GM18519 (cell line): Measurements from ENCODE around the gene PLK5.
"Not testable (repeated sequence)": the region's sequence is repeated elsewhere in the genome, so short reads cannot be mapped to it uniquely, and the experiment has no call there.

Source experiments
- ATAC-seq: cut with Tn5 transposase; IDR thresholded peaks from one replicate; pipeline ENCODE4 v1.9.1; 2021; ENCODE audit warnings: mild to moderate bottlenecking, moderate library complexity; ENCODE audit not compliant: unreplicated experiment, low FRiP score

The PLK5 gene, protein sequence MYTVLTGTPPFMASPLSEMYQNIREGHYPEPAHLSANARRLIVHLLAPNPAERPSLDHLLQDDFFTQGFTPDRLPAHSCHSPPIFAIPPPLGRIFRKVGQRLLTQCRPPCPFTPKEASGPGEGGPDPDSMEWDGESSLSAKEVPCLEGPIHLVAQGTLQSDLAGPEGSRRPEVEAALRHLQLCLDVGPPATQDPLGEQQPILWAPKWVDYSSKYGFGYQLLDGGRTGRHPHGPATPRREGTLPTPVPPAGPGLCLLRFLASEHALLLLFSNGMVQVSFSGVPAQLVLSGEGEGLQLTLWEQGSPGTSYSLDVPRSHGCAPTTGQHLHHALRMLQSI

DNA sequence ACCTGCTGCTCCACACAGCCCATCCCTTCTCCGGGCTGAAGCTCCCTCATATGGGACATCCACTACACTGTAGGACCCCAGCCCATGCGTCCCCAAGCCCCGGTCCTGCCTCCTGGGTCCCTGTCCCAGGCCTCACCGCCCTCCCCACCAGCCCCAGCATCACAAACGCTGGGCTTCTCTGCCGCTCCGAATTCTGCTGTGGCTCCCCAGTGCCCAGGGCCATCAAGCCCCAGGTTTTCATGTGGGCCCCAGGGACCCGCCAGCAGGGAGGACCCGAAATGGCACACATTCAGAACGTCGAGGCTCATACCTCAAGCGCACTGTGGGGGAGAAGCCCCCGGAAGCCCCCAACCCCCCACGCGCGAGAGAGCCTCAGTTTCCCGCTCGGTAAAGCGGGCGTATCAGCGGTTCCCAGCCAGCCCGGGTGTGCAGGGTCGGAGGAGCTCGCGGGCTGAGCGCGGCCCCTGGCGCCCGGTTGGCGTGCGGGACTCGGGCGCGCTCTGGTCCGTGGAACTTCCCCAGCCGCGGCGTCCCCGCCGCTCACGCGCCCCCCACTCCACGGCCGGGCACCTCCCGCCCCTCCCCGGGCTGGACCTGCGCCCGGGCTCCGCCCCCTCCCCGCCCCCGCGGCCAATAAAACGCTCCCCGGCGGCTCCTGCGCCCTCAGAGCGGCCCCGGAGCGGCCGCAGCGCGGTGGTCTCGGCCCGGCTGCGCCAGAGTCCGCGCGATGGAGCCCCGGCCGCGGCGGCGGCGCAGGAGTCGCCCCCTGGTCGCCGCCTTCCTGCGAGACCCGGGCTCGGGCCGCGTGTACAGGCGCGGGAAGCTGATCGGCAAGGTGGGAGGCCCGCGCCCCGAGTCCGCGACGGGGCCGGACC lies at the start of gene PLK5:
Gene PLK5, plus strand, starts transcription at position 666 of the 875 bp plus-strand sequence. CDS start 2,920 bp downstream, outside the sequence.
- ATAC-seq, result no peak

DNA sequence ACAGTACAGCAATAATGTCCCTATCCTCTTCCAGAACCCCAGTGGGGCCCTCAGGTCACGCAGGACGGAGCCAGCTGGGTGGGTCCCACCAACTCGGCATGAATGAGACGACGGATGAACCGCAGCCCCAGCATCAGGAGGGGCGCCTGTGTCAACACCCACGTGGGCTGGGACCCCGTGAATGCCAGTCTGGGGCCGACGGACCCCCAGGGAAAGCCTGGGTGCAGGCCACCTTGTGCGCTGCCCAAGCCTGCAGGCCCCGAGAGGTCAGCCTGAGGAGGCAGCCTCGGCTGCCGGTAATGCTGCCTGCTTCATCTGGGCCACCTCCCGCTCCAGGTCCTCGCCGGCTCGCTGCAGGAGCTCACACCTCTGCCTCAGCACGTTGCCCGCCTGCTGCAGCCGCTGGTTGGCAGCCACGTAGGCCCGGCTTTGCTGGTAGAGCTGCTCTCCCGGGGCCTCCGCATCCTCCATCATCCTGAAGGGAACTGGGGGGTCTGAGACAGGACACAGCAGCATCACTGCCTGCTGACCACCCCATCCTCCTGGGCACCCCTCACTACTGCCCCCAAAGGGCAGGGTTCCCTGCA lies 49.0 kb upstream of the PLK5 start:
- ATAC-seq, result no peak

DNA sequence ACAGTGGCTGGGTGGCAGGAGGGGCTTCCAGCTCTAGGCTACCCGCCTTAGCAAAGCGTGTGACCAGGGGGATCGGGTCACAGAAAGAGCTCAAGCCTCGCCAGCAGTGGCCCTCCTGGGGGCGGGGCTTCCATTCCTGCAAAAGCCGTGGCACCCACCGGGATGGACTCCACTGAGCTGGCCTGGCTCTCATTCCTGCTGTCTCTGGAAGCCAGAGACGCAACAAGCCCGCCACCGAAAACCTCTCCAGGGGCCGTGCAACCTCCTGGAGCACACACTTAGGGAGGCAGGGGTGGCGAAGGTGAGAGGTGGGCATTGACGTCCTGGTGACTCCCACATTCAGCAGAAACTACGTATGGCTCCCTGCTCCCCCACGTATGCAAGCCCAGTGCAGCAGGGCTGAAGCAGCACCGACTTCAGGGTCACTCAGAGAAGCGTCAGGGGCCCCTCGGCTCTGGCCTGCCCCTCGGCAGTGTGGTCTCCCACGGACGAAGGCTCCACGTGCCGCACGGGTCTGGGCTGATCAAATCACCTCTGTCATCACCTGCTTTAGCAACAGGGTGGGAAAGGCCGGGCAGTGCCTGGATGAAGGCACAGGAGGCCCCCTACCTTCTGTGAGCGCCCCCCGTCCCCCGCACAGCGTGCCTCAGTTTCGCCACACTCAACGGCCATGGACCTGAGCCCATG lies 48.0 kb upstream of the PLK5 start:
- no peak for ATAC-seq

DNA sequence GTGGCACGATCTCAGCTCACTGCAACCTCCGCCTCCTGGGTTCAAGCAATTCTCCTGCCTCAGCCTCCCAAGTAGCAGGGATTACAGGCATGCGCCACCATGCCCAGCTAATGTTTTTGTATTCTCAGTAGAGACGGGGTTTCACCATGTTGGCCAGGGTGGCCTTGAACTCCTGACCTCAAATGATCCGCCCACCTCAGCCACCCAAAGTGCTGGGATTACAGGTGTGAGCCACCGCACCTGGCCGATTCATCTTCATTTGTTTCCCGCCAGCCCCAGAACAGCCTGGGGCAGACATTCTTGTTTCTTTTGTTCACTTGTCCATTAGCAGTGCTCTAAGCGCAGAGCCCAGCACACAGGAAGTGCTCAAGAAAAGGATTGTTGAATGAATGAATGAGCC lies 46.8 kb upstream of the PLK5 start:
- ATAC-seq, result not testable (repeated sequence)

DNA sequence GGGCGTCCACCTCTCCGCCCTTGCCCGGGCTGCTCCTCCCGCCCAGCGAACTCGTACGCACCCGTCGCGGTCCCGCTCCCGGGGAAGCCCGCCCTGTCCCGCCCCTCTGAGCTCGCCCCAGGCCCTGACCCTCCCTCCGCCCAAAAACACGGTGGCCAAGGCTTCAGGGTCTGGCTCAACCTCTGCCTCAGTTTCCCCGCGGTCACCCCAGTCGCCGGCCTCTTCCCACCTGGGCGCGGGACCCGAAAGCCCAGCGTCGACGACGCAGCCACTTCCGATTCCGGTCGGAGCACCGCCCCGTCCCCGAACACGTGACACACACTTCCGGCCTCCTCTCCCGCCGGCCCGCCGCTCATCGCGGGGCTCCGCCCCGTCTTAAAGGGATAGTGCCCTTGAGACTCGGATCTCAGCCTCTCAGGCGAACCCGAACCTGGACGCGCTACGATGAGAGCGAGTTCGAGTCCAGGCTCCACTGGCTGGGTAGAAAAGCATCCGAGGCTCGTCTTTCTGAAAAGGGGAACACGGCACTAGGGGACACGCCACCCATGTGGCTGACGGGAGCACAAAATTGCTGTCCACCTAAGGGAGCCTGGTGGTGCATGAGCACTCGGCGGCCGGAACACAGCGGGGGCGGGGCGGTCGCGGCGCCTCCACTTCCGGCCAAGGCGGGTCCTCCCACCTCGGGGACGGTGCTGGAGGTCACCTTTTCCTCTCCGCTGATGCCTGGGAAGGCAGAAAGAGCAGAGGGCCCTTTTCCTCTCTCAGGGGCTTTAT lies 44.8 kb upstream of the PLK5 start, which contains the start of gene C19orf25:
Gene C19orf25, minus strand, starts transcription at position 282 of the 774 bp plus-strand sequence. CDS start 312 bp downstream, outside the sequence.
- ATAC-seq, result peak; percentile 64

DNA sequence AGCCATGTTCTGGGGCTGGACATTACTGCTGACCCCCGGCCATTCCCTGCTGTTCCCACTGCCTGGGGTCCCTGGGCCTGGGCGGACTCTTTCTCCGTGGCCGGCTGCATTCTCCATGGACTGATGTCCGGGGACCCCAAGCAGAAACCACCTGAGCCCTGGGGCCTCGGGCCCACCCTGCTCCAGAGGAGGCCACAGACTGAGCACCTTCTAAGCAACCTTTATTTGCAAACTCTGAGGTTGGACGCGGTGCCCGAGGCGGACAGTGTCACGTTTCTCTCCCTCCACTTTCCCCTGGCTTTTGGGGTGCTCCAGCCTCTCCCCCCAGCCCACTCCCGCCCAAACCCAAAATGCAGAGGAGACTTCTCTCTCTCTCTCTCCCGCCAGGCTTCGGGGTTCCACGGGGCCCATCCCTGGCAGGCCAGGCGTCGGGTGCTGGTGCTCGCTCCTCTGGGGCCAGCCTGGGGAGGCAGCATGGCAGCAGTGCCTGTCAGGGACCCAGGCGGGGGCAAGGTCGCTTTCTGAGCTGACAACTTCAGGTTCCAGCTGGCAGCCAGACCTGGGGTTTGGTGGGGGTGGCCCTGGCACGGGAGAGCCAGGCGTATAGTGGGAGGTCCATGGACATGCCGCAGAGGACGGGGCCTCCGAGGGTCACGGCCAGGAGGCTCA lies 42.5 kb upstream of the PLK5 start:
- ATAC-seq, result no peak

DNA sequence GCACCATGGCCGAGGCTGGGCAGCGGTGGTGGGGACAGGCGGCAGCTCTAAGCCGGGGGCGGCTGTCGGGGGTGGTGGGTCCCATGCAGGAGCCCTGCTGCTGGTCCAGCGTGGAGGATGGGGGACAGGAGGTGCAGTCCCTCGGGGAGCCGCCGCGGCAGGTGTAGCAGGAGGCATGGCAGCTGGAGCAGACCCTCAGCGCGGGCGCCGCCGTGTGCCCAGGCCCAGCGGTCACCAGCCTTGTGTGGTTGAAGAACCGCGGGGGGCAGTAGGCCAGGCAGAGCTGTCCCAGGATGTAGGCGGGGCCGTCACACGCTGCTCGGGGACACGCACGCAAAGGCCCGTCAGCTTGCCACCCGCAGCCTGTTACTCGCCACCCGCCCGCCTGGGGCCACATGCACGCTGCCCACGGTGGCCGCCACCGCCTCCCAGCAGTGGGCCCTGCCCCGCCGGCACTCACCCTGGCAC lies 42.0 kb upstream of the PLK5 start:
- ATAC-seq, result no peak

DNA sequence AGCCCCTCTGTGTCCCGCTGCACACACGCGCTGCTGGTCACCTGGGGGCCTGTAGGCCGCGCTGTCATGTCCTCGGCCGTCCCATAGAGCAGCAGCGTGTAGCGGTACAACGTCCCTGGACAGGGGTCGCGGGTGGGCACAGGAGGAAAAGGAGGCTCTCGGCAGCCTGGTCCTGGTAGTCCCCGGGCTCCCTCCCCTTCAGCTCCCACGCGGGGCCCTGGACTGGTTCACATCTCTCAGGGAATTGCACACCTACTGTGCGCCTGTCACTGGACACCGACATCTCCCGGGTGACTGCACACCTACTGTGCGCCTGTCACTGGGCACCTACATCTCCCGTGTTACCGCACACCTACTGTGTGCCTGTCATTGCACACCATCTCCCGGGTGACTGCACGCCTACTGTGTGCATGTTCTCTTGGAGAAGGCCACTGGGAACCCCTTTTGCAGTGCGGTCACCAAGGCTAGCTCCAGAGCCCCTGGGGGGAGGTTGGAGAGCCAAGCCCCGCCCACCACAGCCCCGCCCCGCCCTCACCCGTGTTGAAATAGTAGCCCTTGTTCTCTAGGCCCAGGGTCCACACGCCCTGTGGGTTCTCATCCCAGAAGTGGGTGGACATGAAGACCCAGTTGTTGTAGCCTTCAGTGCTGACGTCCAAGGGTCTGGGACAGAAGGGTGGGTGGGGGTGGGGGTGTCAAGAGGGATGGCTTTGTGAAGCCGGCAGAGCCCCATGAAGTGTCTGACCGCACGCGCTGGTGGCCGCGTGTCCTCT lies 41.3 kb upstream of the PLK5 start:
- ATAC-seq, result no peak

DNA sequence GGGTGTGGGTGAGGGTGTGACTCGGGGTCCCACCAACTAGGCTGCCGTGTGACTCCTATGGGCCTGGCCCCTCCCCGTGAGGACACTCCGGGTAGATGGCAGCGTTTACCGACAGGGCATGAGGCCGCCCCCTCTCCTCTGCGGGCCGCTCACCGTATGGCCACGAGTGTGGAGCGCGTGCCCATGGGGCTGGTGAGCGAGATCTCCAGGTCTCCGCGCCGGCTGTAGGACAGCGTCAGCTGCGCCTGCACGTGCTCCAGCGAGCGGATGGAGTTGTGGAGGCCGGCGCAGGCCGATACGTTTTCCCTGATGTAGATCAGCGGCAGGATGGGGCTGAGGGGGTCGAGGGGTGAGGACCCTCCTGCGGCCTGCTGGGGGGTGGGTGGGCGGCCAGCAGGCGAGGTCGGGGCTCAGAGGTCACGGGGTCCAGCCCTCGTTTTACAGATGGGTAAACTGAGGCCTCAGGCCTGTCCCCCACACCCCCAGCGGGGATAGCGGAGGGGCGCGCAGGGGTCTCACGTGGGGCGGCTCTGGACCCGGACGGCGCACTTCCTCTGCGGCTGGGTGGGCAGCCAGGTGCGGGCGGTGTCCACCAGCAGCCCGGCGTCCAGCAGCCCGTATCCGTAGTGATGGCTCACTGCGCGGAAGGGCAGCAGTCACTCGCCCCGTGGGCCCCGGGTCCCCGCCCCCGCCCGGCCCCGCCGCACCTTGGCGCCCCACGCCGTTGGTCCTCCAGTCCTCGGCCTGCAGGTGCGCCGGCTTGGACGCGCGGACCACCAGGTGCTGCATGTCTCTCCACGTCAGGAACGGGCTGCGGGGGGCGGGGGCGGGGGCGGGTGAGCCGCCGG lies 40.5 kb upstream of the PLK5 start:
- ATAC-seq, result no peak

DNA sequence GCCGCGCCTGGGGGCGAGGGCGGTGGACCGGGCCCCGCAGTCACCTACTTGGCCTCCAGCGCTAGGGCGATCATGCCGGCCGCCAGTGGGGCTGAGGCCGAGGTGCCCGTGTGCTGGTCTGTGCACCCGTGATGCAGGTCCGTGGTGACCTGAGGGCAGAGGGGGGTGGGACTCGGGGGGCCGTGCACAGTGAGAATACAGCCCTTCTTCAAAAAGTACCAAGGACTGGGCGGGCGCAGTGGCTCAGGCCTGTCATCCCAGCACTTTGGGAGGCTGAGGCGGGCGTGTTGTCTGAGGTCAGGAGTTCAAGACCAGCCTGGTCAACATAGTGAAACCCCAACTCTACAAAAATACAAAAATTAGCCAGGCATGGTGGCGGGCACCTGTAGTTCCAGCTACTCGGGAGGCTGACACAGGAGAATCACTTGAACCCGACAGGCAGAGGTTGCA lies 39.9 kb upstream of the PLK5 start:
- no peak for ATAC-seq

DNA sequence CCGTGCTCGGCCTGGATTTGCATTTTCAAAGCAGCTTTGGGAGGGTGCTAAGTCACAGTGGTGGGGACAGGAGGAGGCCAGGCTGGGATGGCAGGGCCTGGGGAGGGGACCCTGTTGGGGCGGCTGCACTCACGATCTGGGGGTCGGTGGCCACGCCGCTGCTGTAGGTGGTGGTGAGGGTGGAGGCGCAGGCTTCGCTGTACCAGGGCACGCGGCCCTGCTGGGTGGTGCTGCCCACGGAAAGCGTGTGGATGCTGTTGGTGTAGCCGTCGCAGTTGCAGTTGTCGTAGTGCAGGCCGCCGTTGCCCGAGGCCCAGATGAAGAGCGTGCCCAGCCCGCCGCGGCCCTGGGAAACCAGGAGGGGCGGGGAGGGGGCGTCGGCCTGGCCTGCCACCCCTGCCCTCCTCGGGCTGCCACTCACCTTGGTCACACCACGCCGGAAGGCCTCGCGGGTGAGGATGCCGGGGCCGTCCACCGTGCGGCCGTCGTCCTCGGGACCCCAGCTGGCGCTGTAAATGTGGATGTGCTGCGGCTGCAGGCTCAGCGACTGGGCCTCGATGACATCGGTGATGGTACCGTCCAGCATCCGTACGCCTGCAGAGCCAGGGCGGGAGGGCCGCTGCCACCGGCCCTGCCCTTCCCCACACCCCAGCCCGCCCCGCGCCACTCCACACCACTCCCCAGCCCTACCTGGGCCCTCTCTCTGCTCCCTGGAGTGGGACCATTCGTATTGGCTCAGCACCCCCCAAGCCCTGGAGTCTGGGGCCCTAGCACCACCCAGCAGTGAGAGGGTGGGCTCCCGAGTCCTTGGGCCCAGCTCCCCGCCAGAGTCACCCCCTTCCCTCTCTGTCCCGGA lies 36.9 kb upstream of the PLK5 start:
- no peak for ATAC-seq

DNA sequence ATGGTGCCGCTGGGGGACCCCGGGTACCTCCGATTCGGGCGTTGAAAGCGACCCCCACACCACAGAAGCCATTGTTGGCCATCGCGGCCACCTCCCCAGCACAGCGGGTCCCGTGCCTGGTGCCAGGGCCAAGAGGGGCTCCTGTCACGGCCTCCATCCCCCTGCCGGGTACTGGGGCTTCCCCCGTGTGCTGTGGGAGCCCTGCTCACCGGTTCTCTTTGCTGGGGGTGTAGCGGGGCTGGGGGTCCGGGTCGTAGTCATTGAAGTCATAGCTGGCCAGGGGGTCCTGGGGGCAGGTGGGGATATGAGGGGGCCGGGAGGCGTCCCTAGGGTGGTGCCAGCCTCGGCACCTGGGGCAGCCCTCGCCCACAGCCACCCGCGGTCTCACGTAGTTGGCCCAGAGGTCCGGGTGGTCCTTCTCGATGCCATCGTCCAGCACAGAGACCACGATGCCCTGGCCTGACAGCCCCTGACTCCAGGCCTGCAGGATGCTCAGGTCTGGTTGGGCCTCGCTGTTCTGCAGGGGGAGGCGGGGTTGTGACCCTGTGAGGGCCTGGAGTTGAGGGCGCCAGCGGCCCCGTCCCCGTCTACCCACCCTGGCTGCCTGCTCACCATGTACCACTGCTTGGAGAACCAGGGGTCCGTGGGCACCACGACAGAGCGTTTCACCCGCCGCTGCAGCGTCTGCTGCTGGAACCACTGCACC lies 36.1 kb upstream of the PLK5 start:
- no peak for ATAC-seq

DNA sequence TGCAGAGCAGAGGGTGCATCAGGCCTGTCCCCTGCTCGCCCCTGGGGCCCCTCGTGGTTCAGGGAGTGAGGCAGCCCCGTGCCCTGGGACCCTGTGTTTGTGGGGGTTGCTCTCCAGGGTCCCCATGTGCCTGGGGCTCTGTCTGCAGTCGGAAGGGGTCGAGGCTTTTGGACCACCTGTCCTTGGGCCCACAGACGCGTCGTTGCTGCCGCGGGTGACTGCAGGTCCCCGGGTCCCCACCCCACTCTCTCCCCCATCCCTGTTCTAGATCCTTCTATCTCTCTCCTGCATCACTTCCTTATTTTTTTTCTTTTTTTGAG lies 35.6 kb upstream of the PLK5 start:
- no peak for ATAC-seq

DNA sequence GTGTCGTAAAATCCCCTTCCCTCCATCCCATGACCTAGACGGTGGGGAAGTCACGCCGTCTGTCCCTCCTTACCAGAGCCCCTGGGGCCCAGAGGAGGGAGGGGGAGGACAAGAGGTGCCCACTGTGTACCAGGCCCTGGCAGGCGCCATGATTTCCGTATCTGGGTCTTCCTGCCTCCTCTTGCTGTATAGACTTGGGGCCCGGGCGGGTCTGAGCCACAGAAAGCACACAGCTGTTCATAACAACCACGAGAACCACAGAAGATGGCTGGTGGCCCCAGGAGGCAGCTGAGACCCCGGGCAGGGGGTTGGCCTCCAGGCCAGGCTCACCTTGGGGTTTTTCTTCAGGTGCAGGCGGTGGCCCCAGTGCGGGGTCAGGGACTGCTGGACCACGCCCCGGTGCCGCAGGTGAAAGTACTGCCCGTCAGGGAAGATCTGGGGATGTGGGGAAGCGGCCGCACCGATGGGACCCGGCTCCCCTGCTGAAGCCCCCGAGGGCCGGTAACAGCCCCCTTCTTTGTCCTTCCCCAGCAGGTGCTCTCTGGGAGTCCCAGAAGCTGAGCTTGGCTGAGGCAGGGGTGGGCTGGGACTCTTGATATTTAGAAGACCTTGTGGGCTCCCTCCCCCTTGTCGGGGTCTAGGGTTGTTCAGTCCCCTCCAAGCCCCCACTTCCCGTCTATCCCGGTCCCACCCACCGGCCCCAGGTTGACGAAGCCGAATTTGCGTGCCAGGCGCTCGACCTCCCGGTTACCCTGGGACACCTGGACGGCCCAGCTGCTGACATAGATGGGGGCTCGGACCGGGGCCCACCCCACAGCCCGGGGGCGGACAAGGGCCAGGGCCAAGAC lies 34.2 kb upstream of the PLK5 start:
- no peak for ATAC-seq
